Measurements from ENCODE around the gene TSPYL4.

Gene TSPYL4

GRCh38 chr6:116254297-116255056 lies 602 bp upstream of the TSPYL4 start:
- Histone ChIP-seq H3K4me2 (ENCODE audit: insufficient read depth, low read length) (peak overlapping the region; percentile 91), H3K9ac (ENCODE audit: low read depth, low read length) (peak overlapping the region; percentile 72), H3K4me3 (ENCODE audit: low read depth in 1 of 2, low read length in 2 of 2) (peak overlapping the region; percentile 74 to 84), H3K27ac (ENCODE audit: low read length) (peak overlapping the region; percentile 89), H3K9me3 (ENCODE audit: insufficient read depth, low read length, severe bottlenecking) (no peaks in the 10 kb centered on the region), H3K36me3 (ENCODE audit: insufficient read depth, low read length) (peaks cover 21% of the 10 kb centered on the region), H2AFZ (ENCODE audit: low read depth, low read length) (peak overlapping the region; percentile 85), H3K4me1 (ENCODE audit: insufficient read depth, low read length) (peaks cover 56% of the 10 kb centered on the region), H3K27me3 (ENCODE audit: insufficient read depth, low read length, poor library complexity) (no peaks in the 10 kb centered on the region), H3K79me2 (ENCODE audit: insufficient read depth, low read length) (peaks cover 56% of the 10 kb centered on the region), H4K20me1 (ENCODE audit: insufficient read depth, low read length) (peaks cover 14% of the 10 kb centered on the region)
- ATAC-seq (ENCODE audit: insufficient read depth, low read depth) (no peak; the same call in 2 of the 3 replicates), DNase-seq (no peak)
- TF ChIP-seq EZH2 (IDR thresholded peaks at IDR 0.05; ENCODE audit: borderline replicate concordance, low read depth, low read length, severe bottlenecking) (no peak), CTCF (IDR thresholded peaks at IDR 0.05; ENCODE audit: borderline replicate concordance, extremely low read depth, low read length, poor library complexity, severe bottlenecking) (no peak)

- Histone ChIP-seq H3K4me2 (ENCODE audit: insufficient read depth, low read length) (peak overlapping the region; percentile 91), H3K9me3 (ENCODE audit: insufficient read depth, low read length, severe bottlenecking) (no peaks in the 10 kb centered on the region), H4K20me1 (ENCODE audit: insufficient read depth, low read length) (peaks cover 14% of the 10 kb centered on the region), H3K9ac (ENCODE audit: low read depth, low read length) (peak overlapping the region; percentile 72), H3K4me1 (ENCODE audit: insufficient read depth, low read length) (peaks cover 59% of the 10 kb centered on the region), H3K27me3 (ENCODE audit: insufficient read depth, low read length, poor library complexity) (no peaks in the 10 kb centered on the region), H3K79me2 (ENCODE audit: insufficient read depth, low read length) (peaks cover 56% of the 10 kb centered on the region), H3K27ac (ENCODE audit: low read length) (peak overlapping the region; percentile 89), H2AFZ (ENCODE audit: low read depth, low read length) (peak overlapping the region; percentile 85), H3K36me3 (ENCODE audit: insufficient read depth, low read length) (peaks cover 17% of the 10 kb centered on the region), H3K4me3 (ENCODE audit: low read depth in 1 of 2, low read length in 2 of 2) (peak overlapping the region; percentile 74 to 84)
- DNase-seq (no peak), ATAC-seq (ENCODE audit: insufficient read depth, low read depth) (no peak)
- TF ChIP-seq EZH2 (IDR thresholded peaks at IDR 0.05; ENCODE audit: borderline replicate concordance, low read depth, low read length, severe bottlenecking) = no peak
- TF ChIP-seq CTCF (IDR thresholded peaks at IDR 0.05; ENCODE audit: borderline replicate concordance, extremely low read depth, low read length, poor library complexity, severe bottlenecking) = no peak
Observed at GRCh38 chr6:116253188-116253504, 729 bp downstream of the TSPYL4 start.

- Histone ChIP-seq H3K4me2 (ENCODE audit: insufficient read depth, low read length) (peak overlapping the region; percentile 91), H3K9me3 (ENCODE audit: insufficient read depth, low read length, severe bottlenecking) (no peaks in the 10 kb centered on the region), H3K27me3 (ENCODE audit: insufficient read depth, low read length, poor library complexity) (no peaks in the 10 kb centered on the region), H3K36me3 (ENCODE audit: insufficient read depth, low read length) (peaks cover 17% of the 10 kb centered on the region), H4K20me1 (ENCODE audit: insufficient read depth, low read length) (peaks cover 14% of the 10 kb centered on the region), H2AFZ (ENCODE audit: low read depth, low read length) (no peak overlapping the region), H3K4me1 (ENCODE audit: insufficient read depth, low read length) (peaks cover 59% of the 10 kb centered on the region), H3K4me3 (ENCODE audit: low read depth in 1 of 2, low read length in 2 of 2) (peak overlapping the region in 1 of 2 experiments; percentile 84; a peak in 3 of 4 replicates), H3K79me2 (ENCODE audit: insufficient read depth, low read length) (peaks cover 56% of the 10 kb centered on the region), H3K27ac (ENCODE audit: low read length) (0 out of 2 replicates have a peak overlapping the region, but pooled peaks have one; percentile 4), H3K9ac (ENCODE audit: low read depth, low read length) (peak overlapping the region; percentile 72)
- TF ChIP-seq CTCF (IDR thresholded peaks at IDR 0.05; ENCODE audit: borderline replicate concordance, extremely low read depth, low read length, poor library complexity, severe bottlenecking) = no peak
- no peak for TF ChIP-seq EZH2 (IDR thresholded peaks at IDR 0.05; ENCODE audit: borderline replicate concordance, low read depth, low read length, severe bottlenecking)
- no peak for DNase-seq
- no peak for ATAC-seq (ENCODE audit: insufficient read depth, low read depth)
Observed at GRCh38 chr6:116251568-116252384, 2.1 kb downstream of the TSPYL4 start.

Data from DND-41 (cell line).